NCI-H187 treated with DMSO at 0.1 percent for 48 hours (cell line): ENCODE results near the gene TWF2.

Experiments
- DNase-seq: peaks from one replicate; lab custom pipeline; 2025; lab: John Stamatoyannopoulos, UW

The TWF2 gene

GRCh38 chr3:52202384-52203077 lies 36.4 kb downstream of the TWF2 start:
- no peak for DNase-seq

GRCh38 chr3:52200981-52201679 lies 37.8 kb downstream of the TWF2 start:
- DNase-seq, result no peak

- DNase-seq, result no peak
Observed at GRCh38 chr3:52198643-52199608, 40.0 kb downstream of the TWF2 start.

- DNase-seq, result no peak
Observed at GRCh38 chr3:52197842-52198625, 40.9 kb downstream of the TWF2 start, which contains the start of gene ALAS1. Gene ALAS1 (plus strand): TSS chr3:52198160. CDS start chr3:52199242, 1,082 bp downstream.

GRCh38 chr3:52197499-52197841 lies 41.5 kb downstream of the TWF2 start:
- no peak for DNase-seq

DNA sequence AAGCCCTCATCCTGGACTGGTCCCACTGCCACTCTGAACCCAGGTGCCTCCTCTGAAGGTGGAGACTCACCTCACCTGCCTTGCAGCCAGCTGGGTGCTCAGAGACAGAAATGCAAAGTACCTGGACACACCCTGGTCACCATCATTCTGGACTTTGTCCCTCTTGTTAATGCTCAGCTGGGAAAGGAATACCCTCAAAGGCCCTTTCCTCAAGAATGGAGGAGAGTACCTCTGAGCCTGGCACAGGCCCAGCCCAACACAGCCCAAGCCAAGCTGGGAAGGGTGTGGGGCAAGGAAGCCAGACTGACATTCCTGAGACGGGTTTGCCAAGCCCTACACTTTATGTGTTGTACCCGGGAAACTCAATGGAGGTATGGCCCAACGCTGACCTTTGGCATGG lies 42.0 kb downstream of the TWF2 start:
- no peak for DNase-seq

GRCh38 chr3:52195823-52196331 lies 43.1 kb downstream of the TWF2 start:
- no peak for DNase-seq

DNA sequence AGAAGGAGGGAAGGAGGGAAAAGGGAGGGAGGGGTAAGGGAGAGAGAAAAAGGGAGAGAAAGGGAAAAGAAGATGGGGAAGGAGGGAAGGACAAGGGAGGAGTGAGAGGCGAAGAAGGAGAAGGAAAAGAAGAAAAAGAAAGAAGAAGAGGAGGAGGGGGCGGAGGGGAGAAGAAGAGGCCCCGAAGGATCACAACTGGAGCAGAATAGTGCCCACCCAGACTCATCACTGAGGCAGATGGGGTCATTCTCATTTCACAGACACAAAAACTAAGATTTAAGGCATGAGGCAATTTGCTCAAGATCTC lies 43.7 kb downstream of the TWF2 start:
- DNase-seq, result no peak

DNA sequence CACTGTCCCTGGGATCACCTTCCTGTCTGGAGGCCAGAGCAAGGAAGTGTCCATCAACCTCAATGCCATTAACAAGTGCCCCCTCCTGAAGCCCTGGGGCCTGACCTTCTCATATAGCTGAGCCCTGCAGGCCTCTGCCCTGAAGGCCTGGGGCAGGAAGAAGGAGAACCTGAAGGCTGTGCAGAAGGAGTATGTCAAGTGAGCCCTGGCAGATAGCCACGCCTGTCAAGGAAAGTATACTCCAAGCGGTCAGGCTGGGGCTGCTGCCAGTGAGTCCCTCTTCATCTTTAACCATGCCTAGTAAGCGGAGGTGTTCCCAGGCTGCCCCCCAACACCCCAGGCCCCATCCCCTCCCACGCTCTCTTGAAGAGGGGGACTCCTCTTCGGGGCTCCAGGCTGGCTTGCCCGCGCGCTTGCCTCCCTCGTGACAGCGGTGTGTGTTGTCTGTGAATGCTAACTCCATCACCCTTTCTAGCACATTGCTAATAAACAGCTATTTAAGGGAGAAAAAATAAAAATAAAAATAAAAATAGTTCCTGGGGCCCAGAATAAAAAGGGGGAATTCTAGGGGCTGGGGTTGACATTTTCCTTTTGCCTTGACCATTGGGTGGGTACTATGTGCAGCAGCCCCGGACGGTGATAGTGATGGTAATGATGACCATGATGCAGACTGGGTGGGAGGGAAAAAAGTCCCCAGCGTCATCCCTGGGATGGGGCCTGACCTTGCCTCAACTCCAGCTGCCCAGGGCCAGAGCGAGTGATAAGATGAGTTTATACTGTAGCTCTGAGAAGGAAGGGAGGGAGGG lies 44.3 kb downstream of the TWF2 start:
- no peak for DNase-seq

DNA sequence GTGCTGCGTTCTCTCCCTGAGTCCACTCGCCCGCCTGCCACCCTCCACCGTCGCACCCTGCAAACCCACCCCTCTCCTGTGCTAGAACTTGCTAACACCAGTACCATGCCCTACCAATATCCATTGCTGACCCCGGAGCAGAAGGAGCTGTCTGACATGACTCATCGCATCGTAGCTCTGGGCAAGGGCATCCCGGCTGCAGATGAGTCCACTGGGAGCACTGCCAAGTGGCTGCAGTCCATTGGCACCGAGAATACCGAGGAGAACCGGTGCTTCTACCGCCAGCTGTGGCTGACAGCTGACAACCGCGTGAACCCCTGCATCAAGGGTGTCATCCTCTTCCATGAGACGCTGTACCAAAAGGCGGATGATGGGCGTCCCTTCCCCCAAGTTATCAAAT lies 45.9 kb downstream of the TWF2 start:
- DNase-seq, result no peak

DNA sequence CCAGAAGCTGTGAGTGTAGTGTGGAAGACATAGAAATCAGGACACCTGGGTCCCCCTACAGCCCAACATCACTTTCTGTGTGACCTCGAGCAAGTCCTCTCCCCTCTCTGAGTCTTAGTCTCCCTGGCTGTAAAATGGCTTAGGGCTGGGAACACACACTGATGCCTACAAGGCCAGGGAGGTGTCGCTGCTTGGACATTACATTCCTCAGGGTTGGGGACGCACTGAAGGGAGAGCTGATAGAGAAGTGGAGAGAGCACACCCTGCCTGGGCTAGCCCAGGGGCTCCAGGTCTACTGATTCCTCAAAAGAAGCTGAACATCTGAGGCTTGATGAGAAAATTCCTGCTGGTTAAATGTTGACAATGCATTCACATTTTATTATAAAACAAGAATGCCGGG lies 47.3 kb downstream of the TWF2 start:
- DNase-seq, result no peak

- no peak for DNase-seq
Observed at GRCh38 chr3:52190294-52191074, 48.5 kb downstream of the TWF2 start.

GRCh38 chr3:52188556-52188955 lies 50.4 kb downstream of the TWF2 start:
- no peak for DNase-seq

GRCh38 chr3:52186729-52187128 lies 52.2 kb downstream of the TWF2 start:
- DNase-seq, result no peak

GRCh38 chr3:52185837-52186236 lies 53.1 kb downstream of the TWF2 start:
- no peak for DNase-seq

GRCh38 chr3:52185311-52185710 lies 53.6 kb downstream of the TWF2 start:
- no peak for DNase-seq

DNA sequence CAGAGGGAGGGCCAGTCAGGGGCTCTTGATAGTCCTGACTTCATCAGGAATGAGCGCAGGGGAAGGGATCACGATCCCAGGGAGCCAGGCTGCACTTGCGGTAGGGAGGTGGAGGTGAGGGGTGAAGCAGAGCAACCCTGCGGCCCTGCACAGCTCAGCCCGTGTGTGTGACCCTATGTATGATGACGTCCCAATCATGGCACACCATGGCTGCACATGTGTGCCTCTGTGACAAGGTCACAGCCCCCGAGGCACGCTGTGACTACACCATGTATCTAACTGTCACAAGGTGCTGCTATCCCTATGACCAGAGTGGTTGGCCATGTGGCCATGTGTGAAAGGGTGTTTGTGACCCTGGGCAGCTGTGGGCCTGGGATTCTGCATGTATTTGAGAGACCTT lies 54.3 kb downstream of the TWF2 start:
- no peak for DNase-seq

DNA sequence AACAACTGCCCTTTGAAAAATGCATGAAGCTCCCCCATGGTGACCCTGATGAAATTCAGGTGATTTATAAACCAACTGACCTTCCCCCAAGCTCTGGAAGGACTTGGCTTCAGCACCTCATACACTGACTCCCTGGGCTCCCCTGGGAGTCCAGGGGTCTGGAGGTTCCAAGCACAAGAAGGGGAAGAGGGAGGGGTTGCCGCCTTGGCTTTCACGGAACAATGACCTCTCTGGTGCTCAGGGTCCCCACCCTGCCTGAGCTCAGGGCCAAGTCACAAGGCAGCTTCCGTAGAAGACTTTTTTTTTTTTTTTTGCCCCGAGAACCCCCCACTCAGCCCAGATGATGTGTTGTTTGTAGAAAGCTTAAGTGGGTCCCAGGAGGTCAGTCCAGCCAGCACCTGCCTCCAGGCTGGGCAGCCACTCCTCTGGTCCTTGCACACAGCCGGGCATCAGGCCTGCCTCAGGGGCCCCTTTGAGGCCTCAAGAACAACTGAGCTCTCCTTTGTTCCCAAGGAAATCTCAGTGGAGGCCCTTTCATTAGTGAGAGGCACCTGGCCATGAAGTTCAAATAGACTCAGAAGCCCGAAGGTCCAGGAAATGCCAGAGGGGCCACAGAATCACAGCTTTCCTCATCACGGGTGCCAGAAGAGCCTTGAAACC lies 55.0 kb downstream of the TWF2 start:
- DNase-seq, result no peak

DNA sequence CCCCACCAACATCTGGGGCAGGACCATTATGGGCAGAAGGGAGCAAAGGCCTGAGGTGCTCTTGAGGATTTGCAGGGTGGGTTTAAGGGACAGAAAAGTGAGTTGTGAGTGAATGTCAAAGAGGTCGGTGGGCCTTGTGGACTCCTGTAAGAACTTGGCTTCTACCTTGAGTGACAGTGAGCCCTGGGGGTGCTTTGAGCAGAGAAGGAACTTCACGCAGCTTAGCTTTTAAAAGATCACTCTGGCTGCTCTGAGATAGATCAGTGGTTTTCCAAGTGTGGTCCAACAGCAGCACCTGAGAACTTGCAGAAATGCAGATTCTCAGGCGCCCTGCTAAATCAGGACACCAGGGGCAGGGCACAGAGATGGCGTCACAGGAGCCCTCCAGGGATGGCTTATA lies 56.3 kb downstream of the TWF2 start:
- DNase-seq, result no peak

DNA sequence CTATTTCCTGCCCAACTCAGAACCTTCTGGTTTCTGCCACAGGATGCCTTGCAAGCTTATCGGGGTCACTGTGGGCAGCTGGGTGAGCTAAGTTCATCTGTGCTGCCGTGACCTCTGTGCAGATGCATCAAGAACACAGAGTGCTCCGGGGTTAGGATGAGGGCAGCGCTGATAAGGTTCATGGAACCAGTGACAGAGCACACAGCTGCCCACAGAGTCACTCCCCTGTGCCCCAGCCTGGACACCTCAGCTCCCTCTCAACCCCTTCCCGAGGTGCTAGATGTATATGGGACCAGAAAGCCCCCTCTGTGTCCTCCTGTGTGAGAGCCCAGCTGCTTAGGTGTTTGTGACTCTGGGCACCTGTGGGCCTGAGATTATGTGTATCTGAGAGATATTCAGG lies 56.8 kb downstream of the TWF2 start:
- DNase-seq, result no peak
